PC-9 (cell line): ENCODE data around the gene HIVEP2.

Source experiments
- CTCF ChIP-seq: fragments of 200-600 bp; sonication (generic); conservative IDR thresholded peaks from 2 replicates; pipeline ENCODE4 v1.6.1; 2017; ENCODE audit warnings: mixed run types, antibody characterized with exemption, mild to moderate bottlenecking, moderate library complexity
- EZH2 ChIP-seq: fragments of 200-600 bp; sonication (generic); IDR thresholded peaks from 2 replicates; pipeline ENCODE4 v1.8.0; 2017; ENCODE audit warnings: antibody characterized with exemption, low read depth

- TF ChIP-seq CTCF (no peak), EZH2 (no peak)
Observed at GRCh38 chr6:142842418-142843261, 102.3 kb downstream of the HIVEP2 start.
